Muscle layer of duodenum (tissue), 2 donors: ENCODE data around the gene MYO7A.

Experiments used
- H3K27ac ChIP-seq: one replicate; pipeline ENCODE4 v1.7.0; 2013; ENCODE audit warnings: mild to moderate bottlenecking, low read length
- H3K27me3 ChIP-seq: one replicate; pipeline ENCODE4 v1.7.0; 2013; ENCODE audit warnings: low read depth, mild to moderate bottlenecking, control low read depth, low read length
- H3K36me3 ChIP-seq, 2 donors: one replicate each; pipeline ENCODE4 v1.7.0; 2013; ENCODE audit warnings: low read length in 2 of 2, control low read depth in 1 of 2, mild to moderate bottlenecking in 1 of 2; ENCODE audit not compliant: insufficient read depth in 2 of 2, control insufficient read depth in 1 of 2
- H3K4me1 ChIP-seq, 2 donors: one replicate each; pipeline ENCODE4 v1.7.0; 2013; ENCODE audit warnings: low read length in 2 of 2, mild to moderate bottlenecking in 2 of 2, control low read depth in 1 of 2, moderate library complexity in 1 of 2; ENCODE audit not compliant: insufficient read depth in 2 of 2, control insufficient read depth in 1 of 2
- H3K4me3 ChIP-seq, 2 donors: one replicate each; pipeline ENCODE4 v1.7.0; 2013; ENCODE audit warnings: low read length in 2 of 2, low read depth in 1 of 2, mild to moderate bottlenecking in 1 of 2
- H3K9me3 ChIP-seq, 2 donors: one replicate each; pipeline ENCODE4 v1.7.0; 2013; ENCODE audit warnings: low read length in 2 of 2, control low read depth in 1 of 2, mild to moderate bottlenecking in 1 of 2; ENCODE audit not compliant: control insufficient read depth in 1 of 2
- donor health status: healthy.

Gene MYO7A

GRCh38 chr11:77191823-77192495 is 63.9 kb downstream of the MYO7A start:
- no peaks in the 10 kb centered on the region for H3K9me3 ChIP-seq
- H3K4me3 ChIP-seq, result no peak overlapping the region
- no peaks in the 10 kb centered on the region for H3K27me3 ChIP-seq
- H3K36me3 ChIP-seq, result no peaks in the 10 kb centered on the region
- no peaks in the 10 kb centered on the region for H3K4me1 ChIP-seq
- H3K27ac ChIP-seq, result no peak overlapping the region

- Histone ChIP-seq H3K27ac (no peak overlapping the region), H3K36me3 (no peaks in the 10 kb centered on the region), H3K27me3 (no peaks in the 10 kb centered on the region), H3K4me1 (no peaks in the 10 kb centered on the region), H3K9me3 (no peaks in the 10 kb centered on the region), H3K4me3 (no peak overlapping the region)
These were observed 65.1 kb downstream of the MYO7A start for GRCh38 chr11:77193167-77193566.

GRCh38 chr11:77193911-77194830 is 66.1 kb downstream of the MYO7A start:
- Histone ChIP-seq H3K9me3 (no peaks in the 10 kb centered on the region), H3K4me3 (no peak overlapping the region), H3K27me3 (no peaks in the 10 kb centered on the region), H3K27ac (no peak overlapping the region), H3K36me3 (no peaks in the 10 kb centered on the region), H3K4me1 (no peaks in the 10 kb centered on the region)

GRCh38 chr11:77195071-77195755 is 67.2 kb downstream of the MYO7A start:
- no peak overlapping the region for H3K27ac ChIP-seq
- H3K36me3 ChIP-seq, result no peaks in the 10 kb centered on the region
- no peaks in the 10 kb centered on the region for H3K4me1 ChIP-seq
- no peaks in the 10 kb centered on the region for H3K9me3 ChIP-seq
- H3K27me3 ChIP-seq, result no peaks in the 10 kb centered on the region
- no peak overlapping the region for H3K4me3 ChIP-seq

GRCh38 chr11:77196961-77197360 is 68.9 kb downstream of the MYO7A start:
- Histone ChIP-seq H3K9me3 (no peaks in the 10 kb centered on the region), H3K36me3 (no peaks in the 10 kb centered on the region), H3K27me3 (no peaks in the 10 kb centered on the region), H3K4me1 (no peaks in the 10 kb centered on the region), H3K4me3 (no peak overlapping the region), H3K27ac (no peak overlapping the region)

GRCh38 chr11:77197626-77198320 is 69.7 kb downstream of the MYO7A start:
- H3K4me1 ChIP-seq, result no peaks in the 10 kb centered on the region
- no peak overlapping the region for H3K4me3 ChIP-seq
- no peak overlapping the region for H3K27ac ChIP-seq
- no peaks in the 10 kb centered on the region for H3K9me3 ChIP-seq
- H3K27me3 ChIP-seq, result no peaks in the 10 kb centered on the region
- H3K36me3 ChIP-seq, result no peaks in the 10 kb centered on the region

GRCh38 chr11:77198440-77198849 is 70.4 kb downstream of the MYO7A start:
- no peaks in the 10 kb centered on the region for H3K9me3 ChIP-seq
- H3K27ac ChIP-seq, result no peak overlapping the region
- no peaks in the 10 kb centered on the region for H3K36me3 ChIP-seq
- no peaks in the 10 kb centered on the region for H3K4me1 ChIP-seq
- H3K27me3 ChIP-seq, result no peaks in the 10 kb centered on the region
- H3K4me3 ChIP-seq, result no peak overlapping the region

GRCh38 chr11:77199137-77199745 is 71.2 kb downstream of the MYO7A start:
- H3K36me3 ChIP-seq, result no peaks in the 10 kb centered on the region
- no peaks in the 10 kb centered on the region for H3K9me3 ChIP-seq
- no peaks in the 10 kb centered on the region for H3K4me1 ChIP-seq
- no peak overlapping the region for H3K27ac ChIP-seq
- no peaks in the 10 kb centered on the region for H3K27me3 ChIP-seq
- H3K4me3 ChIP-seq, result no peak overlapping the region

- no peaks in the 10 kb centered on the region for H3K36me3 ChIP-seq
- no peak overlapping the region for H3K27ac ChIP-seq
These were observed 72.6 kb downstream of the MYO7A start for GRCh38 chr11:77200351-77201268.

GRCh38 chr11:77201370-77201769 is 73.3 kb downstream of the MYO7A start:
- H3K27me3 ChIP-seq, result no peaks in the 10 kb centered on the region
- H3K36me3 ChIP-seq, result no peaks in the 10 kb centered on the region
- H3K9me3 ChIP-seq, result no peaks in the 10 kb centered on the region
- H3K4me1 ChIP-seq, result no peaks in the 10 kb centered on the region
- no peak overlapping the region for H3K27ac ChIP-seq
- H3K4me3 ChIP-seq, result no peak overlapping the region

More at GRCh38 chr11:77200351-77201268, 72.6 kb downstream of the MYO7A start:
- H3K4me1 ChIP-seq, result no peaks in the 10 kb centered on the region
- H3K4me3 ChIP-seq, result no peak overlapping the region
- no peaks in the 10 kb centered on the region for H3K27me3 ChIP-seq
- no peaks in the 10 kb centered on the region for H3K9me3 ChIP-seq
